Ovary (tissue), 9 donors: Measurements from ENCODE around the gene CGN. TPM values are rescaled to one million over a fixed set of nuclear protein-coding genes. Genes with fewer than 3 reads are reported as not detected.

Source experiments
- DNase-seq, 5 donors: peaks; one replicate each; pipeline ENCODE4 v3.0.0-alpha.2; 2019 to 2020
- H3K27ac ChIP-seq, 2 donors: fragments of 200-600 bp; one replicate each; pipeline versions ENCODE4 v1.5.1 to v1.8.0; 2019 to 2022
- H3K27me3 ChIP-seq: fragments of 200-600 bp; one replicate; pipeline ENCODE4 v1.8.0; 2022
- H3K36me3 ChIP-seq: fragments of 200-600 bp; sonication (generic); one replicate; pipeline ENCODE4 v1.5.1; 2019
- H3K4me1 ChIP-seq: one replicate; pipeline ENCODE4 v1.8.1; 2013; ENCODE audit warnings: mild to moderate bottlenecking, moderate library complexity; ENCODE audit not compliant: insufficient read depth
- H3K4me3 ChIP-seq: fragments of 200-600 bp; sonication (generic); one replicate; pipeline ENCODE4 v1.5.1; 2017
- H3K9me3 ChIP-seq, 2 donors: fragments of 200-600 bp in 1 of 2; sonication (generic) in 1 of 2; one replicate each; pipeline versions ENCODE4 v1.5.1 to v1.8.1; 2013 to 2019; ENCODE audit warnings: mild to moderate bottlenecking in 1 of 2, moderate library complexity in 1 of 2
- EP300 ChIP-seq: sonication (generic); formaldehyde crosslinking; IDR thresholded peaks from one replicate; pipeline ENCODE4 v1.6.1; 2017; ENCODE audit warnings: antibody characterized with exemption
- POLR2A ChIP-seq: fragments of 450-650 bp; IDR thresholded peaks from one replicate; pipeline ENCODE4 v1.6.1; 2017; ENCODE audit warnings: antibody characterized with exemption, mild to moderate bottlenecking, moderate library complexity
- WGBS, 3 donors: extraction: QIAGEN DNeasy Blood & Tissue Kit in 1 of 3; methylation state at CpG; one replicate each; pipeline versions ENCODE4 v1.1.5 to v1.1.7; 2013 to 2017; 5-methylcytosine and 5-hydroxymethylcytosine counted together
- intact Hi-C, 4 donors: fragments of 100-400 bp; cut with DNase I; formaldehyde crosslinking; loops; one replicate each; pipeline versions ENCODE4 v1.11.0 to v1.15.1; 2022 to 2023
- polyA plus RNA-seq, 2 donors: library from polyadenylated mRNA; stranded (reverse); fragments of 200-250 nt in 1 of 2; fragments of 350-450 nt in 1 of 2; fragmentation: Illumina TruSeq in 1 of 2; extraction: RNeasy Lipid Tissue Mini Kit (QIAGEN cat#74804) in 1 of 2; gene quantifications; one replicate each; pipeline ENCODE4 v1.2.3, GENCODE V29; 2013 to 2014
- total RNA-seq, 7 donors: library from RNA; depleted of rRNA in 2 of 7; stranded (reverse); fragments of >200 nt in 2 of 7; fragmentation: NEBNext Ultra II Directional in 3 of 7; extraction: Animal tissue kit (Norgen Biotek cat#: 25700) in 3 of 7; gene quantifications; one replicate each; pipeline versions ENCODE4 v1.1.0 to v1.2.4, GENCODE V29; 2016 to 2023
- TF ChIP-seq, protein P1 (sequence below), 3 donors: fragments of 450-650 bp in 2 of 3; fragments of 200-600 bp in 1 of 3; IDR thresholded peaks; one replicate each; pipeline versions ENCODE4 v1.5.1 to v1.8.0; 2016 to 2022; ENCODE audit warnings: antibody characterized with exemption in 3 of 3, mild to moderate bottlenecking in 1 of 3
- donor health status: DM: no; HTN: no; CAD: no; lungs with moderate emphysema.
- donor health status: DM: no; HTN: no; CAD: no.
- donor health status: Bipolar disorder and iron deficiency.
- donor health status: DM: yes; HTN: yes; CAD: no.
- donor health status: DM: no; HTN: no; CAD: no.
- donor health status: DM: yes; HTN: yes; CAD: no.

The CGN gene
- total and polyA plus RNA-seq, 9 donors = 1.0 to 26.8 (median 4.3) TPM

DNA sequence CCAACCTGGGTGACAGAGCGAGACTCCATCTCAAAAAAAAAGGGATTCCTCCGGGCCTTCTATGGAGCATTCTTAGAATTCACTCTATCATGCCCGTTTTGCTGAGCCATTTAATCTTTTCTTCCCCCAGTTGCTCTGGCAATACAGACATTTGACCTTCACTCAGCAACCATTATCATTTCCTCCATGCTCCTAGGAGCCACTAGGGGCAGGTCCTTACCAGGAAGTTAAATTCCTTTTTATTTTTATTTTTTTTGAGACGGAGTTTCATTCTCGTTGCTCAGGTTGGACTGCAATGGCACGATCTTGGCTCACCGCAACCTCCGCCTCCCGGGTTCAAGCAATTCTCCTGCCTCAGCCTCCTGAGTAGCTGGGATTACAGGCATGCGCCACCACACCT lies 9.7 kb upstream of the CGN start:
- WGBS, 3 donors = 68 to 85% (median 73%) methylated on average over 10 of the region's 10 CpGs
- no peak for DNase-seq
- Histone ChIP-seq H3K4me3 (no peak overlapping the region), H3K36me3 (no peaks in the 10 kb centered on the region), H3K4me1 (no peaks in the 10 kb centered on the region), H3K9me3 (no peaks in the 10 kb centered on the region), H3K27me3 (no peaks in the 10 kb centered on the region), H3K27ac (no peak overlapping the region)
- intact Hi-C loops = no loop called here
- no peak for TF ChIP-seq EP300
- no peak for TF ChIP-seq POLR2A
- TF ChIP-seq, protein P1, sequence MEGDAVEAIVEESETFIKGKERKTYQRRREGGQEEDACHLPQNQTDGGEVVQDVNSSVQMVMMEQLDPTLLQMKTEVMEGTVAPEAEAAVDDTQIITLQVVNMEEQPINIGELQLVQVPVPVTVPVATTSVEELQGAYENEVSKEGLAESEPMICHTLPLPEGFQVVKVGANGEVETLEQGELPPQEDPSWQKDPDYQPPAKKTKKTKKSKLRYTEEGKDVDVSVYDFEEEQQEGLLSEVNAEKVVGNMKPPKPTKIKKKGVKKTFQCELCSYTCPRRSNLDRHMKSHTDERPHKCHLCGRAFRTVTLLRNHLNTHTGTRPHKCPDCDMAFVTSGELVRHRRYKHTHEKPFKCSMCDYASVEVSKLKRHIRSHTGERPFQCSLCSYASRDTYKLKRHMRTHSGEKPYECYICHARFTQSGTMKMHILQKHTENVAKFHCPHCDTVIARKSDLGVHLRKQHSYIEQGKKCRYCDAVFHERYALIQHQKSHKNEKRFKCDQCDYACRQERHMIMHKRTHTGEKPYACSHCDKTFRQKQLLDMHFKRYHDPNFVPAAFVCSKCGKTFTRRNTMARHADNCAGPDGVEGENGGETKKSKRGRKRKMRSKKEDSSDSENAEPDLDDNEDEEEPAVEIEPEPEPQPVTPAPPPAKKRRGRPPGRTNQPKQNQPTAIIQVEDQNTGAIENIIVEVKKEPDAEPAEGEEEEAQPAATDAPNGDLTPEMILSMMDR (IDR thresholded peaks at IDR 0.05) = no peak

DNA sequence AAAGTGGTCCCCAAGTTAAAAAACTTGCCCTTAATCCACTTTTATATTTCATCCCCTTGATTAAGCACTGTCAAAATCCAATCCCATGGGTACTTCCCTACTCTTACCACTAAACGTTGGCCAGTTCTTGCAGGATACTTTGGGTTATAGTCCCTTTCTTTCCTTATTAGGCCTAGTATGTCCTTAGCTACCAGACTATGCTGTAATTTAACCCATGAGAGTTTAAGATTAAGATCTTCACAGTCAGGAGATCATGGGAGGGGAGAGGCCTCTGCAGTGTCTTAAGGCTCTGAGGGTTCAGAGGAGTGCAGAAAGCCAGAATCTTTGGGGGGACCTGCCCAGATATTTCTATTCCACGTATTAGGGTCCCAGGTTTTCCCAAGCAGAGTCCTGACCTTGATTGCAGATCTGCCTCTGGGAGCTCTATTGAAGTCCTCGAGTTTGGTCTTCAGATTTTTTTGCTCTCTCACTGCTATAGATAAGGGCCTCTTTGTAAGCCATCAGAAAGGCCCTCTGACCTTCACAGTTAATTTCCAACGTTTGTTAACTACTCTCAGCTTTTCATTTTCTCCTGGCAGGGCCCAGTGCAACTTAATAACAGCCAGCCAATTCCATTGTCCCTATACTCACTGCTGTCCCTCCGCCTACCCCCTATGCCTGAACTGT lies 9.0 kb upstream of the CGN start:
- DNase-seq = no peak
- no peak overlapping the region for H3K4me3 ChIP-seq
- intact Hi-C loops = loop anchor here in 1 of 4 donors (2.0 kb wide), 1 partner anchor 55 kb away; no protein-coding TSS in a partner anchor
- 61 to 68% (median 64%) methylated on average over 5 of the region's 5 CpGs for WGBS, 3 donors
- H3K27ac ChIP-seq = no peak overlapping the region
- TF ChIP-seq, protein P1 (IDR thresholded peaks at IDR 0.05) = no peak
- no peak for TF ChIP-seq POLR2A
- no peak for TF ChIP-seq EP300
- no peaks in the 10 kb centered on the region for H3K27me3 ChIP-seq
- no peaks in the 10 kb centered on the region for H3K36me3 ChIP-seq
- H3K4me1 ChIP-seq = no peaks in the 10 kb centered on the region
- H3K9me3 ChIP-seq = no peaks in the 10 kb centered on the region

DNA sequence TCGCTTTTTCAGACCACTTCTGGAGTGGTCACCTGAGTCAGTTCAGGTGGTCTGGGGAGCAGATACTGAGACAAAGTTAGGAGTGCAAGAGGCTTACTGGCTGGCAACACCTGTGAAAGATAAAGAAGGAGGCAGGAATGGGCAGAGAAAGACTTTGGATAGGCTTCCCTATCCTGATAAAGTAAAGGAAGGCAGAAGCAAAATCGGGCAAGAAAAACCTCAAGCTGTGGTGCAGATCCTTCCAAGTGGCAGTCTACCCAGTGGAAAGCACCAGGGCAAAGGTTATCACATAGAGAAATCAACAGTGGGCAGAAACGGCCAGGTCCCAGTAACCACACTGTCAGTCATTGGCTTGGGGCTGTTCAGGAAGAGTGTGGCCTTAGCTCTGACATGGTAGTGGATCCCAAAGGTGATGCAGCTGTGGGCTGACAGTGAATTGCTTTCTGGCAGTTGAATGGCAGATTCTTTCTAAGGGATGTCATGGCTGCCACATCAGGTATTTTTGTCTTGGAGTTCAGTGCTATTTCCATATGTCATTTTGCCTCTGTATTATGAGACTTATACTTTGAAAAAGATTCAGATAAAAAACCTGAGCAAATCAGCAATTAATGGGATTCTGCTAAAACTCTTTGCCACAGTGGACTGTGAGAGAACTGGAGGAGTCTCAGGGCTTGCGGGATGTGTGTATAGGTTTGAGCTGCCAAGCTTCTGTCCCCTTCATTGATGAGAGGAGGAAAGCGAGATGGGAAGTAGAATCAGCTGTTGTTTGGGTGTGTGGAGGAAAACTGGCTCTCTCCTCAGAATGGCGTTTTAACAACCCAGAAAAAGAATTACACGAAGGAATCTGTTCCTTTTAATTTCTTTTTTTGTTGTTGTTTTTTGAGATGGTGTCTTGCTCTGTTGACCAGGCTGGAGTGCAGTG lies 8.1 kb upstream of the CGN start:
- Histone ChIP-seq H3K27me3 (no peaks in the 10 kb centered on the region), H3K4me3 (no peak overlapping the region), H3K9me3 (no peaks in the 10 kb centered on the region), H3K4me1 (no peaks in the 10 kb centered on the region), H3K36me3 (no peaks in the 10 kb centered on the region), H3K27ac (no peak overlapping the region)
- intact Hi-C loops = loop anchor here in 1 of 4 donors (2.0 kb wide), 1 partner anchor 56 kb away; no protein-coding TSS in a partner anchor
- DNase-seq = no peak
- WGBS, 3 donors = 33 to 51% (median 40%) methylated on average over 7 of the region's 7 CpGs
- TF ChIP-seq EP300 (no peak), POLR2A (no peak)
- TF ChIP-seq, protein P1 (IDR thresholded peaks at IDR 0.05) = no peak

DNA sequence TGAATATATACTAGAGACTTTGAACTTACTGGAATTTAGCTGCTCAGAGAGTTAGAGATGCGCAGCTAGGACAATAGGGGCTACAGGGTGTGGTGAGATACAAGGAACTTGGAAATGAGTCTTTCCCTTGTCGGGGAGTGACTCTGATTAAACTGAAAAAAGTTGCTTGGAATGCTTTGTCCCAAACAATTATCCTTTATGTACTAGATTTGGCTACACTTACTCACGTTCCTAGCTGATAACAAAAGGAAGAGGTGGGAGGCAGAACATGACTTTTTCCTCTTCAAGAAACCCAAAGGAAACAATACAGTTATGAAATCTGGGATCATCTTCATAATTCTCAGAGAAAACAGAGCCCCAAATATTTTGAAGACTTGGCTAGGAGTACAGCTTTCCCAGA lies 6.9 kb upstream of the CGN start:
- Histone ChIP-seq H3K9me3 (no peaks in the 10 kb centered on the region), H3K4me3 (no peak overlapping the region), H3K27ac (no peak overlapping the region), H3K4me1 (no peaks in the 10 kb centered on the region), H3K27me3 (no peaks in the 10 kb centered on the region), H3K36me3 (no peaks in the 10 kb centered on the region)
- WGBS, 3 donors = 11 to 24% (median 16%) methylated on average over 3 of the region's 3 CpGs
- DNase-seq = no peak
- intact Hi-C loops = no loop called here
- TF ChIP-seq EP300 (no peak), POLR2A (no peak)
- TF ChIP-seq, protein P1 (IDR thresholded peaks at IDR 0.05) = no peak
